LNCaP clone FGC (cell line): ENCODE data around the gene LYL1.

Experiments
- DNase-seq: peaks from one replicate; pipeline ENCODE4 v3.0.0-alpha.2; 2011; ENCODE audit warnings: low read depth
- H3K4me3 ChIP-seq: 2 replicates; pipeline ENCODE4 v1.5.1; 2011; ENCODE audit warnings: mild to moderate bottlenecking, low read depth, low read length, control low read depth
- CTCF ChIP-seq: IDR thresholded peaks from 2 replicates; pipeline ENCODE4 v1.5.1; 2012; ENCODE audit warnings: mild to moderate bottlenecking; ENCODE audit not compliant: control insufficient read depth, insufficient read depth; ENCODE audit errors: extremely low read depth

LYL1 gene

GRCh38 chr19:13134626-13135025, 32.0 kb upstream of the LYL1 start:
- no peak for DNase-seq
- H3K4me3 ChIP-seq, result no peak overlapping the region
- no peak for TF ChIP-seq CTCF

GRCh38 chr19:13133241-13133870, 30.7 kb upstream of the LYL1 start:
- no peak for DNase-seq
- TF ChIP-seq CTCF, result no peak
- H3K4me3 ChIP-seq, result no peak overlapping the region

GRCh38 chr19:13132471-13133180, 30.0 kb upstream of the LYL1 start:
- no peak for TF ChIP-seq CTCF
- no peak overlapping the region for H3K4me3 ChIP-seq
- DNase-seq, result no peak

- no peak for TF ChIP-seq CTCF
- H3K4me3 ChIP-seq, result no peak overlapping the region
Observed at GRCh38 chr19:13130886-13131490, 28.3 kb upstream of the LYL1 start.

GRCh38 chr19:13129384-13129783, 26.7 kb upstream of the LYL1 start:
- no peak for TF ChIP-seq CTCF
- H3K4me3 ChIP-seq, result no peak overlapping the region
- no peak for DNase-seq

More at GRCh38 chr19:13130886-13131490, 28.3 kb upstream of the LYL1 start:
- DNase-seq, result no peak

GRCh38 chr19:13128583-13128982, 25.9 kb upstream of the LYL1 start:
- no peak overlapping the region for H3K4me3 ChIP-seq
- no peak for TF ChIP-seq CTCF
- no peak for DNase-seq
